Tibial nerve (tissue), 4 donors: ENCODE results near the gene LSM7. TPM values are rescaled to one million over a fixed set of nuclear protein-coding genes. Genes with fewer than 3 reads are reported as not detected.

Experiments
- DNase-seq, 2 donors: peaks; one replicate each; pipeline ENCODE4 v3.0.0-alpha.2; 2019; ENCODE audit warnings: low spot score in 2 of 2
- H3K27ac ChIP-seq, 4 donors: fragments of 200-600 bp; sonication (generic) in 3 of 4; one replicate each; pipeline ENCODE4 v1.5.1; 2017 to 2019; ENCODE audit warnings: mild to moderate bottlenecking in 1 of 4
- H3K27me3 ChIP-seq, 2 donors: fragments of 200-600 bp; sonication (generic) in 1 of 2; one replicate each; pipeline versions ENCODE4 v1.5.1 to v1.6.0; 2017 to 2019
- H3K36me3 ChIP-seq, 3 donors: fragments of 200-600 bp; sonication (generic); one replicate each; pipeline ENCODE4 v1.5.1; 2018 to 2019
- H3K4me1 ChIP-seq, 4 donors: fragments of 200-600 bp; sonication (generic) in 3 of 4; one replicate each; pipeline ENCODE4 v1.5.1; 2017 to 2019
- H3K4me3 ChIP-seq, 4 donors: fragments of 200-600 bp; sonication (generic) in 3 of 4; one replicate each; pipeline ENCODE4 v1.5.1; 2017 to 2019; ENCODE audit warnings: mild to moderate bottlenecking in 1 of 4, moderate library complexity in 1 of 4
- H3K9me3 ChIP-seq, 4 donors: fragments of 200-600 bp; sonication (generic) in 3 of 4; one replicate each; pipeline ENCODE4 v1.5.1; 2017 to 2019
- EP300 ChIP-seq, 2 donors: sonication (generic); formaldehyde crosslinking; IDR thresholded peaks; one replicate each; pipeline ENCODE4 v1.6.1; 2017; ENCODE audit warnings: antibody characterized with exemption in 2 of 2, mild to moderate bottlenecking in 1 of 2
- POLR2A ChIP-seq, 2 donors: fragments of 450-650 bp; IDR thresholded peaks; one replicate each; pipeline ENCODE4 v1.6.1; 2017; ENCODE audit warnings: antibody characterized with exemption in 2 of 2, mild to moderate bottlenecking in 2 of 2, moderate library complexity in 2 of 2
- WGBS, 2 donors: methylation state at CpG; one replicate each; pipeline ENCODE4 v1.1.5; 2018; 5-methylcytosine and 5-hydroxymethylcytosine counted together
- total RNA-seq, 4 donors: library from RNA; depleted of rRNA; stranded (reverse); fragments of >200 nt; gene quantifications; one replicate each; pipeline ENCODE4 v1.1.0, GENCODE V29; 2016
- TF ChIP-seq, protein P1 (sequence below), 5 experiments: fragments of 200-600 bp in 3 of 5; fragments of 450-650 bp in 2 of 5; sonication (generic) in 3 of 5; IDR thresholded peaks; one replicate each; pipeline ENCODE4 v1.5.1; 2016 to 2019; ENCODE audit warnings: antibody characterized with exemption in 5 of 5, mild to moderate bottlenecking in 3 of 5, moderate library complexity in 2 of 5

The LSM7 gene
- total RNA-seq, 4 donors from 2014 or later: 54.1 to 167 (median 87.7) TPM

DNA sequence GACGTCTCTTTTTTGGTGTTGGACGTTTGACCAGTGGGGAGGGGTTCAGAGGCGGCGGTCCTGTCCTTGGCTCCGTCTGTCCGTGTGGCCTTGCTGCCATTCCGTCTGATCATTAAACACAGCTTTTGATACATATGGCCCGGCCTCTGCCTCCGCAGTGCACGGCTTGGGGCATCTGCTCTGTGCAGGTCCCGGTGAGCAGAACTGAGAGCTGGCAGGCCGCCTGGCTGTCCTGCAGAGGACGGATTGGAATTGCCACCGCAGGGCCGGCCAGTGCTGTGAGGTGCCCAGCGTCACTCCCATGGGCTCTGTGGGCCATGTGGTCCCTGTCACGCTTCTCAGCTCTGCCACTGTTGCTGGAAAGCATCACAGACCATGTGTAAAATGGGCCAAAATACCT lies 26.3 kb upstream of the LSM7 start:
- Histone ChIP-seq H3K4me3 (no peak overlapping the region), H3K27ac (no peak overlapping the region), H3K9me3 (no peaks in the 10 kb centered on the region), H3K36me3 (peaks cover 0 to 60% (median 0%) of the 10 kb centered on the region in 3 donors), H3K27me3 (peaks cover 0 to under 1% of the 10 kb centered on the region in 2 donors), H3K4me1 (no peaks in the 10 kb centered on the region)
- 87 to 89% methylated on average over 13 of the region's 17 CpGs for WGBS, 2 donors
- no peak for DNase-seq
- TF ChIP-seq, protein P1, sequence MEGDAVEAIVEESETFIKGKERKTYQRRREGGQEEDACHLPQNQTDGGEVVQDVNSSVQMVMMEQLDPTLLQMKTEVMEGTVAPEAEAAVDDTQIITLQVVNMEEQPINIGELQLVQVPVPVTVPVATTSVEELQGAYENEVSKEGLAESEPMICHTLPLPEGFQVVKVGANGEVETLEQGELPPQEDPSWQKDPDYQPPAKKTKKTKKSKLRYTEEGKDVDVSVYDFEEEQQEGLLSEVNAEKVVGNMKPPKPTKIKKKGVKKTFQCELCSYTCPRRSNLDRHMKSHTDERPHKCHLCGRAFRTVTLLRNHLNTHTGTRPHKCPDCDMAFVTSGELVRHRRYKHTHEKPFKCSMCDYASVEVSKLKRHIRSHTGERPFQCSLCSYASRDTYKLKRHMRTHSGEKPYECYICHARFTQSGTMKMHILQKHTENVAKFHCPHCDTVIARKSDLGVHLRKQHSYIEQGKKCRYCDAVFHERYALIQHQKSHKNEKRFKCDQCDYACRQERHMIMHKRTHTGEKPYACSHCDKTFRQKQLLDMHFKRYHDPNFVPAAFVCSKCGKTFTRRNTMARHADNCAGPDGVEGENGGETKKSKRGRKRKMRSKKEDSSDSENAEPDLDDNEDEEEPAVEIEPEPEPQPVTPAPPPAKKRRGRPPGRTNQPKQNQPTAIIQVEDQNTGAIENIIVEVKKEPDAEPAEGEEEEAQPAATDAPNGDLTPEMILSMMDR (IDR thresholded peaks at IDR 0.05): no peak
- no peak for TF ChIP-seq EP300 (IDR thresholded peaks at IDR 0.05)
- no peak for TF ChIP-seq POLR2A (IDR thresholded peaks at IDR 0.05)

DNA sequence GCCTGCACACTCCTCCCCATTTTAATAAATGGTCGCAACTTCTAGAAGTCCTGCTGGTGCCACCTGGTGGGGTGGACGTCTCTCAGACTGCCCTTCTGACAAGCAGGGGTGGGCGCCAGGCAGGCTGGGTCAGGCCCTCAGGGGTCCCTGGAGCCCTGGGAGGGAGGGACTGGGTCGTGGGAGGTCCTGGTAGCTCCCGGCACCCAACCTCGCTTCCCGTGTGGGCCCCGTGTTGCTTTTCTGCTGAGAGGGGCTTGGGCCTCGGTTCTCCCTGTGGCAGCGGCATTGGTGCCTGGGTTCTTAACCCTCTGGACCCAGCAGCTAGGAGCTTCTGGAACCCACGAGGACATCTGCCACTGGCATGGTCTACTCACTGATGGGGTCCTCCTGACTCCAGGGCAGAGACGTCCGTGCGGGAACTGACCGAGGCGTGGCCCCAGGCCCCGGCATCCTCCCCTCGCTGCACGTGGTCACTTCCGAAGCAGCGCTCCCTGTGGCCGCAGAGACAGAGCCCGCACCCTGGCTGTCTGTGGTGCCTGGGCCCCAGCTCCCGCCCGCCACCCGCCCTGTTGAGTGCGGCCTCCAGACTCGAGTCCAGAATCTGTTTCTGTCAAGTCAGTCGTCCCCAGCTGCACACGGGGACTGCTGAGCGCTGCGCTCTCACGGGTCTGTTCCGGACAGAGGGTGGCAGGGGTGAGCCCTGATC lies 25.7 kb upstream of the LSM7 start:
- WGBS, 2 donors: 85 to 91% methylated on average over 28 to 33 of the region's 34 CpGs
- Histone ChIP-seq H3K4me1 (no peaks in the 10 kb centered on the region), H3K36me3 (peaks cover 0 to 61% (median 0%) of the 10 kb centered on the region in 3 donors), H3K9me3 (no peaks in the 10 kb centered on the region), H3K27me3 (no peaks in the 10 kb centered on the region), H3K4me3 (no peak overlapping the region), H3K27ac (no peak overlapping the region)
- no peak for DNase-seq
- TF ChIP-seq EP300 (IDR thresholded peaks at IDR 0.05) (no peak), POLR2A (IDR thresholded peaks at IDR 0.05) (no peak)
- TF ChIP-seq, protein P1 (IDR thresholded peaks at IDR 0.05): no peak

DNA sequence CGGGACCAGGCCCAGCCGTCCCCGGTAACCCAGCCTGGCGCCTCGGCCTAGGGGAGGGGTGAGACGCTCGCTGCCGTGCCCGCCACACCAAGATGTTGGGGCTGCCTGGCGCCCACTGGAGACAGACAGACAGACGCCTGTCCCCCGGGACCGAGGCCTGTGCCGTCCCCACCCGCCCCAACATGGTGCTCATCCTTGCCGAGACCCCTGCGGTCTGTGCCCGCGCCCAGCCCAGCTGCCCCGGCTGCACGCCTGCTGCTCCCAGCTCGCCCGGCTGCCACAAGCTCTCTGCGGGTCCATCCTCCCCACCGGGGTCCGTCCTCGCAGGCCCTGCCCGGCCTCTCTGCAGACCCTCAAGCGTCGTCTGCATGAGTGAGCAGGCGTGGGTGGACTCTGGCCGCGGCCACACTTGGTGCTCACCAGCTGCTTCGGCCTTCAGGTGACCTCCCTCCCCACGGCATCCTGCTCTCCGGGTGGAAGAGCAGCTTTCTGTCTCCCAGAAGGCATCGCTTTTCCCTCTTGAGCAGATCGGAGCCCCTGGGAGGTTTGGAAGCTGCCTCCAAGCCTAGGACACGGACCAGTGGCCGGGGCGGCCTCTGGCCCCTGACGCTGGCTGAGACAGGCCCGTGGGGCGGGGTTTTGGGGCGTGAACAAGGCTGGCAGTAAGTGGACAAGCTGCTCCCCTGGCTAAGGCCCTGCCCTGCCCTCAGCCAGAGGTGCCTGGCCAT lies 24.9 kb upstream of the LSM7 start:
- H3K36me3 ChIP-seq: peaks cover 0 to 67% (median 0%) of the 10 kb centered on the region in 3 donors
- DNase-seq: no peak
- H3K27me3 ChIP-seq: no peaks in the 10 kb centered on the region
- no peaks in the 10 kb centered on the region for H3K4me1 ChIP-seq
- H3K4me3 ChIP-seq: no peak overlapping the region
- WGBS, 2 donors: 85 to 90% methylated on average over 30 to 33 of the region's 45 CpGs
- no peak for TF ChIP-seq EP300 (IDR thresholded peaks at IDR 0.05)
- TF ChIP-seq POLR2A (IDR thresholded peaks at IDR 0.05): no peak
- TF ChIP-seq, protein P1 (IDR thresholded peaks at IDR 0.05): no peak
- no peak overlapping the region for H3K27ac ChIP-seq
- H3K9me3 ChIP-seq: no peaks in the 10 kb centered on the region

DNA sequence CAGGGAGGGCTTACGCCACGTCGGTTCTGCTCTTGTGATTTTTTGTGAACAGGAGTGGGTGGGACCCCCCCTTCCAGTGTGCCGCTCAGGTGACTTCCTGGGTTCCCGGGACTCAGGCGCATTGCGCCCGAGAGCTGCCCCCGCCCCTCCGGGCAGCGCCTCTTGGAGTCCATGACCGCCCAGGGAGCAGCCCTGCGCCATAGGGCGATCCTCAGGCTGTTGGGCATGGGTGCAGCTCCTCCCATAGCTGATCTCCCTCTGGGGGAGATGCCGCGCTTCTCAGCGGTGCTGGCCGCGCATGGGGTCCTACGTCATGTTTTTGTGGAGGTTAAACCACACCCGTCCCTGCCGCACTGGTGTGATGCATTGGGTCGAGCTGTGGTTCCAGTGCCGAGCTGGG lies 23.7 kb upstream of the LSM7 start:
- 87 to 91% methylated on average over 21 to 24 of the region's 24 CpGs for WGBS, 2 donors
- H3K27me3 ChIP-seq: no peaks in the 10 kb centered on the region
- H3K4me1 ChIP-seq: no peaks in the 10 kb centered on the region
- TF ChIP-seq POLR2A (IDR thresholded peaks at IDR 0.05) (no peak), EP300 (IDR thresholded peaks at IDR 0.05) (no peak)
- TF ChIP-seq, protein P1 (IDR thresholded peaks at IDR 0.05): no peak
- peaks cover 0 to 67% (median 0%) of the 10 kb centered on the region in 3 donors for H3K36me3 ChIP-seq
- no peak overlapping the region for H3K27ac ChIP-seq
- no peaks in the 10 kb centered on the region for H3K9me3 ChIP-seq
- no peak for DNase-seq
- no peak overlapping the region for H3K4me3 ChIP-seq

DNA sequence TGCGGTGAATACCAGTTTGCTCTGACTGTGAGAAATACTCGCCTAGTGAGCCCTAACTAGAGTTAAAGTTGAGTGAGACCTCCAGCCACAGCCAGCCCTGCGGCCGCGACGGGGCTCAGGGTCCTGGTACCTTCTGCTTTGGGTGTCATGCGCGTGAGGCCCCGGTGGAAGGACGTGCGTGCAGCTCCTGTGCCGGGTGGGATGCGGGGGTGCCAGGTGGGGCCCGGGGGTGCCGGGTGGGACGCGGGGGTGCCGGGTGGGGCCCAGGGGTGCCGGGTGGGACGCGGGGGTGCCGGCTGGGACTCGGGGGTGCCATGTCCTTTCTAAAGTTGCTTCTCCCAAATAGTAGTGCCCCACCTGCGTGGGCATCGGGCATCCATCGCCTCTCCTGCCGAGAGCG lies 23.2 kb upstream of the LSM7 start:
- no peak for TF ChIP-seq EP300 (IDR thresholded peaks at IDR 0.05)
- no peak for TF ChIP-seq POLR2A (IDR thresholded peaks at IDR 0.05)
- TF ChIP-seq, protein P1 (IDR thresholded peaks at IDR 0.05): no peak
- Histone ChIP-seq H3K27ac (no peak overlapping the region), H3K9me3 (no peaks in the 10 kb centered on the region), H3K4me1 (no peaks in the 10 kb centered on the region), H3K4me3 (no peak overlapping the region), H3K36me3 (peaks cover 0 to 70% (median 0%) of the 10 kb centered on the region in 3 donors), H3K27me3 (no peaks in the 10 kb centered on the region)
- WGBS, 2 donors: 93 to 94% methylated on average over 21 to 28 of the region's 28 CpGs
- DNase-seq: no peak
